ENCODE measurements around the gene MAGOH. TPM values are rescaled to one million over a fixed set of nuclear protein-coding genes. Genes with fewer than 3 reads are reported as not detected.

MAGOH gene
- total and polyA plus RNA-seq, 2 of the 13 experiments (the other 11 are each of a cell fraction or from before 2014, with no cell fraction given) = 24.1 to 87.0 TPM

GRCh38 chr1:53238197-53239155, at the start of gene MAGOH (continued):
- peak; percentile 66; the same call in 1 of the 2 replicates for TF ChIP-seq SNAPC4 (CRISPR knock-in tag; IDR thresholded peaks at IDR 0.05)
- no peak for TF ChIP-seq ZNF382 (CRISPR knock-in tag; IDR thresholded peaks at IDR 0.05; ENCODE audit: borderline replicate concordance)
- TF ChIP-seq ZNF124 (CRISPR knock-in tag; IDR thresholded peaks at IDR 0.05) = peak; percentile 85
- TF ChIP-seq SMARCE1 (IDR thresholded peaks at IDR 0.05; ENCODE audit: borderline replicate concordance) = no peak
- TF ChIP-seq SP5 (CRISPR knock-in tag; IDR thresholded peaks at IDR 0.05; ENCODE audit: borderline replicate concordance, low read depth) = peak; percentile 83; the same call in 1 of the 2 replicates
- peak; percentile 72; the same call in 1 of the 2 replicates for TF ChIP-seq HBP1 (CRISPR knock-in tag; IDR thresholded peaks at IDR 0.05; ENCODE audit: low read depth)
- TF ChIP-seq IKZF1 (IDR thresholded peaks at IDR 0.05) = no peak
- no peak for TF ChIP-seq ZFP36L1 (CRISPR knock-in tag; IDR thresholded peaks at IDR 0.05)
- TF ChIP-seq FOXA3 (CRISPR knock-in tag; IDR thresholded peaks at IDR 0.05) = peak; percentile 66
- TF ChIP-seq ZNF615 (CRISPR knock-in tag; IDR thresholded peaks at IDR 0.05; ENCODE audit: borderline replicate concordance) = peak; percentile 84; the same call in 1 of the 2 replicates
- TF ChIP-seq ZNF232 (CRISPR knock-in tag; IDR thresholded peaks at IDR 0.05; ENCODE audit: borderline replicate concordance) = peak; percentile 30; the same call in 1 of the 2 replicates
- TF ChIP-seq ZNF343 (CRISPR knock-in tag; IDR thresholded peaks at IDR 0.05) = peak; percentile 73; the same call in 1 of the 2 replicates
- TF ChIP-seq ZNF230 (CRISPR knock-in tag; IDR thresholded peaks at IDR 0.05) = 0 out of 2 replicates have a peak, but pooled peaks have one; percentile 29
- TF ChIP-seq ZNF784 (CRISPR knock-in tag; IDR thresholded peaks at IDR 0.05; ENCODE audit: borderline replicate concordance) = no peak
- TF ChIP-seq ELK4 (CRISPR knock-in tag; IDR thresholded peaks at IDR 0.05; ENCODE audit: borderline replicate concordance) = no peak
- TF ChIP-seq CENPX (CRISPR knock-in tag; IDR thresholded peaks at IDR 0.05) = no peak
- no peak for TF ChIP-seq FUBP1 (CRISPR knock-in tag; IDR thresholded peaks at IDR 0.05; ENCODE audit: borderline replicate concordance)

Measured in HepG2 (cell line).